Caco-2 (cell line): ENCODE measurements around the gene PTS. TPM values are rescaled to one million over a fixed set of nuclear protein-coding genes. Genes with fewer than 3 reads are reported as not detected.

ENCODE experiments used
- BruUV-seq: library from RNA; stranded (reverse); fragments of 400-500 nt; replicated peaks from 2 replicates; lab custom pipeline; 2021; lab: Mats Ljungman, UMichigan
- CTCF ChIA-PET: fragments of 300-600 bp; sonication (Branson Sonifier 250); formaldehyde crosslinking; loops from one replicate; lab custom pipeline; 2022; ENCODE audit warnings: antibody characterized with exemption; lab: Charles Lee
- POLR2A ChIA-PET: fragments of 300-600 bp; sonication (Branson Sonifier 250); formaldehyde crosslinking; loops from one replicate; lab custom pipeline; 2022; ENCODE audit warnings: antibody characterized with exemption; lab: Charles Lee
- DNase-seq, 2 experiments: peaks; one replicate each; pipeline versions ENCODE4 v3.0.0 to v3.0.0-alpha.2; 2020 to 2022
- H3K27me3 ChIP-seq: replicated peaks from 2 replicates; pipeline ENCODE4 v1.6.0; 2011; ENCODE audit warnings: low read length; ENCODE audit not compliant: control insufficient read depth, insufficient read depth
- H3K36me3 ChIP-seq: 2 replicates; pipeline ENCODE4 v1.5.1; 2011; ENCODE audit warnings: low read length; ENCODE audit not compliant: control insufficient read depth, insufficient read depth
- H3K4me1 ChIP-seq: fragments of 250-450 bp; sonication (Bioruptor Pico); 2 replicates; pipeline ENCODE4 v1.5.1; 2020; ENCODE audit warnings: mild to moderate bottlenecking
- H3K4me3 ChIP-seq: 2 replicates; pipeline ENCODE4 v1.5.1; 2011; ENCODE audit warnings: low read depth, mild to moderate bottlenecking, control low read depth, low read length
- H3K9me3 ChIP-seq: fragments of 250-450 bp; sonication (Bioruptor Pico); 2 replicates; pipeline ENCODE4 v1.5.1; 2020; ENCODE audit warnings: mild to moderate bottlenecking, moderate library complexity
- H3K27ac Mint-ChIP-seq: one replicate; pipeline ENCODE4 v1.8.0; 2022; ENCODE audit warnings: mixed read lengths; ENCODE audit not compliant: unreplicated experiment
- H3K27me3 Mint-ChIP-seq: one replicate; pipeline ENCODE4 v1.8.0; 2022; ENCODE audit warnings: mixed read lengths; ENCODE audit not compliant: insufficient read depth, unreplicated experiment
- H3K36me3 Mint-ChIP-seq: one replicate; pipeline ENCODE4 v1.8.0; 2022; ENCODE audit warnings: mild to moderate bottlenecking, mixed read lengths; ENCODE audit not compliant: insufficient read depth, unreplicated experiment
- H3K4me1 Mint-ChIP-seq: one replicate; pipeline ENCODE4 v1.8.0; 2022; ENCODE audit warnings: low read depth, mixed read lengths; ENCODE audit not compliant: unreplicated experiment
- H3K4me3 Mint-ChIP-seq: one replicate; pipeline ENCODE4 v1.8.0; 2022; ENCODE audit warnings: mild to moderate bottlenecking, moderate library complexity, mixed read lengths; ENCODE audit not compliant: unreplicated experiment
- H3K9me3 Mint-ChIP-seq: one replicate; pipeline ENCODE4 v1.8.0; 2022; ENCODE audit warnings: mixed read lengths; ENCODE audit not compliant: unreplicated experiment
- CTCF ChIP-seq, 2 experiments: fragments of 200-600 bp in 1 of 2; IDR thresholded peaks; 1 replicate in 1 of 2; 2 replicates in 1 of 2; pipeline versions ENCODE4 v1.5.1 to v1.8.0; 2011 to 2022; ENCODE audit warnings: antibody characterized with exemption in 1 of 2, control low read depth in 1 of 2, inconsistent platforms in 1 of 2, low read depth in 1 of 2, low read length in 1 of 2, mild to moderate bottlenecking in 1 of 2, moderate library complexity in 1 of 2; ENCODE audit not compliant: insufficient read depth in 1 of 2, severe bottlenecking in 1 of 2, unreplicated experiment in 1 of 2
- intact Hi-C: fragments of 100-400 bp; cut with micrococcal nuclease; formaldehyde crosslinking; loops from one replicate; pipeline ENCODE4 v1.10.0; 2022; ENCODE audit not compliant: unreplicated experiment
- total RNA-seq: library from RNA; stranded (reverse); gene quantifications from 2 replicates; pipeline ENCODE4 v1.2.3, GENCODE V29; 2022

Gene PTS
- total RNA-seq, 1 experiment from 2014 or later, result 78.0 TPM

GRCh38 chr11:112178936-112179335, 47.3 kb upstream of the PTS start:
- H3K27ac Mint-ChIP-seq, result no peak overlapping the region
- CTCF ChIA-PET, result no interaction called here

DNA sequence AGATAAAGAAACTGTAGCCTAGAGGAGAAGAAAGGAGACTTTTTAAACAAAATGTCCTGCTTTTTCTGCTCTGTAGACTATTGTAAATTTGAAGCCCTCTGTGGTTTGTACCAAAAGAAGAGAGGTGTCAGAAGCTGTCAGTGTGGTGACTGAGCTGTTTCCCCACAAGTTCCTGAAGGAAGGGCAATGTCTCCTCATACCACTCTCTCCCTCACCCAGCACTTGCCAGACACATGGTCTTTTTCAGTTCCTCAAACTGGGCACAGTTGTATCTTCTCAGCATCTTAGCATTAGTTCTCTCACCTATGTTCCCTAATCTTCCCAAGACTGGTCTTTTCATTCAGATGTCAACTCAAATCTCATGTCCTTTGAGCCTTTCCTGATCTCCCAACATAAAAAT, 46.6 kb upstream of the PTS start:
- no peak for TF ChIP-seq CTCF (IDR thresholded peaks at IDR 0.05; ENCODE audit: insufficient read depth in 1 of 2, low read depth in 1 of 2, low read length in 1 of 2, severe bottlenecking in 1 of 2, unreplicated experiment in 1 of 2)
- BruUV-seq, result no TSS peak
- ChIA-PET POLR2A (no interaction called here), CTCF (no interaction called here)
- Histone ChIP-seq H3K4me3 (no peak overlapping the region), H3K4me1 (peaks cover 14% of the 10 kb centered on the region), H3K27me3 (no peaks in the 10 kb centered on the region), H3K36me3 (no peaks in the 10 kb centered on the region), H3K9me3 (no peaks in the 10 kb centered on the region)
- no peak for DNase-seq
- no peak overlapping the region for H3K27ac Mint-ChIP-seq
- peaks cover 14% of the 10 kb centered on the region for H3K27me3 Mint-ChIP-seq
- no peaks in the 10 kb centered on the region for H3K9me3 Mint-ChIP-seq
- no peak overlapping the region for H3K4me3 Mint-ChIP-seq
- peaks cover 6% of the 10 kb centered on the region for H3K36me3 Mint-ChIP-seq
- peaks cover 19% of the 10 kb centered on the region for H3K4me1 Mint-ChIP-seq
- intact Hi-C loops, result no loop called here

More at GRCh38 chr11:112178936-112179335, 47.3 kb upstream of the PTS start:
- H3K4me3 ChIP-seq, result no peak overlapping the region
- Mint-ChIP-seq H3K4me1 (peaks cover 21% of the 10 kb centered on the region), H3K27me3 (peaks cover 14% of the 10 kb centered on the region), H3K4me3 (no peak overlapping the region), H3K36me3 (peaks cover 6% of the 10 kb centered on the region), H3K9me3 (no peaks in the 10 kb centered on the region)
- intact Hi-C loops, result no loop called here
- peaks cover 14% of the 10 kb centered on the region for H3K4me1 ChIP-seq
- no peaks in the 10 kb centered on the region for H3K36me3 ChIP-seq
- H3K9me3 ChIP-seq, result no peaks in the 10 kb centered on the region
- DNase-seq, result no peak
- TF ChIP-seq CTCF (IDR thresholded peaks at IDR 0.05; ENCODE audit: insufficient read depth in 1 of 2, low read depth in 1 of 2, low read length in 1 of 2, severe bottlenecking in 1 of 2, unreplicated experiment in 1 of 2), result no peak
- BruUV-seq, result no TSS peak
- no peaks in the 10 kb centered on the region for H3K27me3 ChIP-seq
- POLR2A ChIA-PET, result no interaction called here

- no TSS peak for BruUV-seq
- H3K36me3 Mint-ChIP-seq, result no peaks in the 10 kb centered on the region
- no peaks in the 10 kb centered on the region for H3K9me3 Mint-ChIP-seq
- DNase-seq, result no peak
- H3K27me3 Mint-ChIP-seq, result peaks cover 9% of the 10 kb centered on the region
- no peaks in the 10 kb centered on the region for H3K4me1 Mint-ChIP-seq
- Histone ChIP-seq H3K9me3 (no peaks in the 10 kb centered on the region), H3K27me3 (no peaks in the 10 kb centered on the region), H3K36me3 (no peaks in the 10 kb centered on the region), H3K4me1 (no peaks in the 10 kb centered on the region), H3K4me3 (no peak overlapping the region)
- ChIA-PET CTCF (no interaction called here), POLR2A (no interaction called here)
- intact Hi-C loops, result no loop called here
- no peak overlapping the region for H3K27ac Mint-ChIP-seq
- no peak for TF ChIP-seq CTCF (IDR thresholded peaks at IDR 0.05; ENCODE audit: insufficient read depth in 1 of 2, low read depth in 1 of 2, low read length in 1 of 2, severe bottlenecking in 1 of 2, unreplicated experiment in 1 of 2)
- no peak overlapping the region for H3K4me3 Mint-ChIP-seq
These were observed 43.4 kb upstream of the PTS start for GRCh38 chr11:112182867-112183266.
